Mesendoderm (in vitro differentiated cells): Measurements from ENCODE around the gene LNPEP.

Experiments
- DNase-seq: peaks from one replicate; pipeline ENCODE4 v3.0.0; 2013
- H2AK5ac ChIP-seq: 2 replicates; pipeline ENCODE4 v1.6.1; 2013; ENCODE audit warnings: low read length, inconsistent platforms
- H2BK120ac ChIP-seq: 2 replicates; pipeline ENCODE4 v1.6.1; 2013; ENCODE audit warnings: low read depth, mild to moderate bottlenecking, low read length, moderate library complexity, mixed read lengths
- H2BK15ac ChIP-seq: replicated peaks from 2 replicates; pipeline ENCODE4 v1.6.1; 2013; ENCODE audit warnings: low read depth, mild to moderate bottlenecking, moderate library complexity
- H2BK5ac ChIP-seq: 2 replicates; pipeline ENCODE4 v1.6.1; 2013; ENCODE audit warnings: low read length, inconsistent platforms
- H3K18ac ChIP-seq: 2 replicates; pipeline ENCODE4 v1.6.1; 2013; ENCODE audit warnings: mild to moderate bottlenecking, low read length, mixed read lengths
- H3K23ac ChIP-seq: one replicate; pipeline ENCODE4 v1.6.1; 2013; ENCODE audit warnings: low read length
- H3K27ac ChIP-seq: 2 replicates; pipeline ENCODE4 v1.5.1; 2013; ENCODE audit warnings: low read depth, mild to moderate bottlenecking, inconsistent platforms, low read length, moderate library complexity
- H3K27me3 ChIP-seq: 2 replicates; pipeline ENCODE4 v1.6.1; 2013; ENCODE audit warnings: low read length, control low read depth, mild to moderate bottlenecking, inconsistent platforms; ENCODE audit not compliant: insufficient read depth, poor library complexity
- H3K36me3 ChIP-seq: 2 replicates; pipeline ENCODE4 v1.6.1; 2013; ENCODE audit warnings: low read length, inconsistent platforms; ENCODE audit not compliant: control insufficient read depth, insufficient read depth
- H3K4ac ChIP-seq: one replicate; pipeline ENCODE4 v1.6.1; 2013; ENCODE audit warnings: low read depth, mild to moderate bottlenecking, low read length, moderate library complexity
- H3K4me1 ChIP-seq: 2 replicates; pipeline ENCODE4 v1.6.1; 2013; ENCODE audit warnings: low read depth, low read length, inconsistent platforms; ENCODE audit not compliant: control insufficient read depth
- H3K4me2 ChIP-seq: 2 replicates; pipeline ENCODE4 v1.6.1; 2013; ENCODE audit warnings: low read length
- H3K4me3 ChIP-seq: 2 replicates; pipeline ENCODE4 v1.5.1; 2013; ENCODE audit warnings: mild to moderate bottlenecking, low read length
- H3K56ac ChIP-seq: one replicate; pipeline ENCODE4 v1.6.1; 2013; ENCODE audit warnings: low read length
- H3K79me1 ChIP-seq: 2 replicates; pipeline ENCODE4 v1.6.1; 2013; ENCODE audit warnings: low read length, inconsistent platforms
- H3K79me2 ChIP-seq: 2 replicates; pipeline ENCODE4 v1.6.1; 2013; ENCODE audit warnings: mild to moderate bottlenecking, low read length; ENCODE audit not compliant: control insufficient read depth, insufficient read depth
- H3K9ac ChIP-seq: 2 replicates; pipeline ENCODE4 v1.6.1; 2013; ENCODE audit warnings: low read length, inconsistent platforms
- H4K5ac ChIP-seq: one replicate; pipeline ENCODE4 v1.6.1; 2013; ENCODE audit warnings: low read length
- H4K8ac ChIP-seq: one replicate; pipeline ENCODE4 v1.6.1; 2013; ENCODE audit warnings: low read depth, mild to moderate bottlenecking, control low read depth, low read length, moderate library complexity
- WGBS: extraction: QIAGEN DNeasy Blood & Tissue Kit; methylation state at CpG from one replicate; pipeline ENCODE4 v1.1.7; 2013; ENCODE audit warnings: low lambda C conversion rate, missing lambda C conversion rate; ENCODE audit not compliant: insufficient coverage; ENCODE audit errors: extremely low coverage; 5-methylcytosine and 5-hydroxymethylcytosine counted together

LNPEP gene

DNA sequence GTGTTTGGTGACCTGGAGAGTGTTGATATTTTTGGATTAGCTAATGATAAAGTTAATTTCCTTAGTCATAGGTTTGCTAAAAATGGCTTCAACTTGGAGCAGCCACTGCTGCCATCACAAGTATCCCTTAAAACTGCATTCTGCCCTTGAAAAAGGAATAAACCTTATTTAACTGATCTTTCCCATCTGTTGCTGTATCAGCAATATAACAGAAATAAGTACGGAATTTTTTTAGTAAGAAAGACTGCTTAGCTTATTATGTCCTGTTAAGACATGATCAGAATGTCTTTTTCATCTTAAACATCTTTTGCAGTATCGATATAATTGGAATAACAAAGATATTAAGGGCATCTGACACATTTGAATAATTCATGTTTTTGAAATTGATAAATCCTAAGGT lies 75.7 kb downstream of the LNPEP start:
- Histone ChIP-seq H3K4me3 (no peak overlapping the region), H2BK120ac (no peak overlapping the region)

GRCh38 chr5:97019435-97020117 lies 83.7 kb downstream of the LNPEP start:
- WGBS, result no CpG with 5 or more reads among the region's 5 CpGs
- H3K27ac ChIP-seq, result no peak overlapping the region
- peak; percentile 94 for DNase-seq

More for the DNA sequence above, 75.7 kb downstream of the LNPEP start:
- H3K79me2 ChIP-seq, result no peaks in the 10 kb centered on the region
- no peak overlapping the region for H3K4ac ChIP-seq
- no peaks in the 10 kb centered on the region for H3K27me3 ChIP-seq
- H3K9ac ChIP-seq, result no peak overlapping the region
- H3K56ac ChIP-seq, result no peak overlapping the region
- no peak overlapping the region for H2BK5ac ChIP-seq
- H4K5ac ChIP-seq, result no peak overlapping the region
- no peaks in the 10 kb centered on the region for H3K4me1 ChIP-seq
- no peaks in the 10 kb centered on the region for H3K79me1 ChIP-seq
- no peak overlapping the region for H3K18ac ChIP-seq
- H3K27ac ChIP-seq, result no peak overlapping the region
- no peak overlapping the region for H3K4me2 ChIP-seq
- no peaks in the 10 kb centered on the region for H3K36me3 ChIP-seq
- no CpG with 5 or more reads among the region's 2 CpGs for WGBS
- no peak overlapping the region for H4K8ac ChIP-seq
- H2BK15ac ChIP-seq, result no peak overlapping the region
- H2AK5ac ChIP-seq, result no peak overlapping the region
- no peak for DNase-seq
- H3K23ac ChIP-seq, result no peak overlapping the region

DNA sequence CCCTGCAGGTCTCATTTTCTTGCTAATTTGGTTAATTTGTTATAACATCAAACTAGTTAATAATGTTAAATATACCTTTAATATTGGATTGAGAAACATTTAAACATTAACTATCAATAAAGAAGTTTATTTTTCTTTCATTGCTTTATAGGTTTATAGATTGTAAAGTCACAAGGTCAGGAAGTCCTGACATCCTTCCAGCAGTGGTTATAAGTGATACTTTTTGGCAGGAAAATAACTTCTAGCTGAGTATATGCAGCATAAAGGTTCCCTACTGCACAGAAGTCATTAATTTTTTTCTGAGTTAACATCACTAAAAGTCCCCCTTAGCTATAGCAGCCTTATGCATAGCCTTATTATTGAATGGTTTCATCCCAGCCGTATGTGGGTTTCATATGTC lies 85.5 kb downstream of the LNPEP start:
- H3K79me2 ChIP-seq, result no peaks in the 10 kb centered on the region
- H3K4me3 ChIP-seq, result no peak overlapping the region
- no peak overlapping the region for H2BK15ac ChIP-seq
- H3K23ac ChIP-seq, result no peak overlapping the region
- no peak overlapping the region for H3K9ac ChIP-seq
- no peaks in the 10 kb centered on the region for H3K4me1 ChIP-seq
- H3K79me1 ChIP-seq, result no peaks in the 10 kb centered on the region
- H4K5ac ChIP-seq, result no peak overlapping the region
- no peak overlapping the region for H2AK5ac ChIP-seq
- H3K4ac ChIP-seq, result no peak overlapping the region
- H3K27me3 ChIP-seq, result no peaks in the 10 kb centered on the region
- H2BK5ac ChIP-seq, result no peak overlapping the region
- no peaks in the 10 kb centered on the region for H3K36me3 ChIP-seq
- no peak overlapping the region for H3K56ac ChIP-seq
- no peak for DNase-seq
- WGBS, result no CpG with 5 or more reads among the region's 1 CpG
- no peak overlapping the region for H2BK120ac ChIP-seq
- H3K18ac ChIP-seq, result no peak overlapping the region
- H3K27ac ChIP-seq, result no peak overlapping the region
- no peak overlapping the region for H3K4me2 ChIP-seq
- no peak overlapping the region for H4K8ac ChIP-seq

More at GRCh38 chr5:97019435-97020117, 83.7 kb downstream of the LNPEP start:
- Histone ChIP-seq H3K4me2 (no peak overlapping the region), H3K36me3 (no peaks in the 10 kb centered on the region), H3K79me2 (no peaks in the 10 kb centered on the region), H3K18ac (no peak overlapping the region), H3K79me1 (no peaks in the 10 kb centered on the region), H3K4me3 (no peak overlapping the region), H3K9ac (no peak overlapping the region), H2BK120ac (no peak overlapping the region), H4K8ac (no peak overlapping the region), H3K27me3 (no peaks in the 10 kb centered on the region), H4K5ac (no peak overlapping the region), H2AK5ac (no peak overlapping the region), H2BK5ac (no peak overlapping the region), H3K4ac (no peak overlapping the region), H3K4me1 (no peaks in the 10 kb centered on the region), H2BK15ac (no peak overlapping the region), H3K56ac (no peak overlapping the region), H3K23ac (no peak overlapping the region)

GRCh38 chr5:97022898-97023297 lies 87.0 kb downstream of the LNPEP start:
- Histone ChIP-seq H3K36me3 (no peaks in the 10 kb centered on the region), H3K56ac (no peak overlapping the region), H3K79me1 (no peaks in the 10 kb centered on the region)

GRCh38 chr5:97026721-97027120 lies 90.8 kb downstream of the LNPEP start:
- Histone ChIP-seq H3K27me3 (no peaks in the 10 kb centered on the region), H3K27ac (no peak overlapping the region), H3K9ac (no peak overlapping the region), H3K56ac (no peak overlapping the region), H3K79me2 (no peaks in the 10 kb centered on the region), H4K5ac (no peak overlapping the region), H3K36me3 (no peaks in the 10 kb centered on the region), H3K4me2 (no peak overlapping the region), H3K18ac (no peak overlapping the region), H3K4me3 (no peak overlapping the region), H2BK15ac (no peak overlapping the region), H3K4me1 (no peaks in the 10 kb centered on the region), H3K23ac (no peak overlapping the region), H3K4ac (no peak overlapping the region), H4K8ac (no peak overlapping the region), H2AK5ac (no peak overlapping the region), H3K79me1 (no peaks in the 10 kb centered on the region), H2BK120ac (no peak overlapping the region), H2BK5ac (no peak overlapping the region)
- no peak for DNase-seq
- WGBS, result no CpG with 5 or more reads among the region's 6 CpGs

More at GRCh38 chr5:97022898-97023297, 87.0 kb downstream of the LNPEP start:
- Histone ChIP-seq H3K79me2 (no peaks in the 10 kb centered on the region), H3K4ac (no peak overlapping the region), H3K18ac (no peak overlapping the region), H4K8ac (no peak overlapping the region), H3K23ac (no peak overlapping the region), H3K4me3 (no peak overlapping the region), H3K27ac (no peak overlapping the region), H3K4me2 (no peak overlapping the region), H4K5ac (no peak overlapping the region), H3K9ac (no peak overlapping the region), H3K27me3 (no peaks in the 10 kb centered on the region), H2BK5ac (no peak overlapping the region), H2BK15ac (no peak overlapping the region), H3K4me1 (no peaks in the 10 kb centered on the region), H2AK5ac (no peak overlapping the region), H2BK120ac (no peak overlapping the region)
- DNase-seq, result no peak
- no CpG with 5 or more reads among the region's 1 CpG for WGBS

- Histone ChIP-seq H3K79me2 (no peaks in the 10 kb centered on the region), H3K27me3 (no peaks in the 10 kb centered on the region), H3K4ac (no peak overlapping the region), H3K9ac (no peak overlapping the region), H3K27ac (no peak overlapping the region), H3K23ac (no peak overlapping the region), H3K36me3 (no peaks in the 10 kb centered on the region), H3K79me1 (no peaks in the 10 kb centered on the region), H3K56ac (no peak overlapping the region), H2BK120ac (no peak overlapping the region), H2BK5ac (no peak overlapping the region), H3K4me1 (no peaks in the 10 kb centered on the region), H4K5ac (no peak overlapping the region), H4K8ac (no peak overlapping the region), H3K4me2 (no peak overlapping the region), H3K4me3 (no peak overlapping the region), H3K18ac (no peak overlapping the region), H2BK15ac (no peak overlapping the region), H2AK5ac (no peak overlapping the region)
- WGBS, result no CpG with 5 or more reads among the region's 7 CpGs
- DNase-seq, result no peak
Measured at GRCh38 chr5:97037819-97038218, 101.9 kb downstream of the LNPEP start.
